HepG2 (cell line): Measurements from ENCODE around the gene DPAGT1. TPM values are rescaled to one million over a fixed set of nuclear protein-coding genes. Genes with fewer than 3 reads are reported as not detected.

ENCODE experiments used
- ATAC-seq: fragments of 200-7000 bp; cut with Tn5 transposase; 3 replicates; pipeline ENCODE4 v1.9.1; 2020; ENCODE audit warnings: mild to moderate bottlenecking, moderate library complexity
- BruUV-seq: library from RNA; stranded (reverse); fragments of 400-500 nt; replicated peaks from 2 replicates; lab custom pipeline; 2021; lab: Mats Ljungman, UMichigan
- CTCF ChIA-PET: fragments of 300-600 bp; formaldehyde crosslinking; extraction: SDS; loops from one replicate; lab custom pipeline; 2021; ENCODE audit warnings: low total read pairs, inconsistent platforms, low intra/inter-chr PET ratio; lab: Yijun Ruan, JAX
- POLR2A ChIA-PET: fragments of 350-600 bp; sonication (Branson Sonifier 250); formaldehyde crosslinking; loops from one replicate; lab custom pipeline; 2020; ENCODE audit warnings: antibody characterized with exemption, inconsistent platforms; lab: Yijun Ruan, JAX
- DNase-seq: peaks from one replicate; pipeline ENCODE4 v3.0.0-alpha.2; 2015; ENCODE audit warnings: low spot score
- FAIRE-seq: peaks from 3 replicates; lab custom pipeline; 2011; peaks lifted over from hg19 to GRCh38; lab: Jason Lieb, UNC
- H2AFZ ChIP-seq: one replicate; pipeline ENCODE4 v1.6.1; 2011; ENCODE audit warnings: low read length, inconsistent platforms
- H3K27ac ChIP-seq: fragments of 300-600 bp; 3 replicates; pipeline ENCODE4 v1.8.0; 2011; ENCODE audit warnings: mixed run types, mild to moderate bottlenecking, mixed read lengths, low read length, inconsistent platforms; ENCODE audit not compliant: insufficient read depth; ENCODE audit errors: extremely low read length
- H3K27me3 ChIP-seq, 2 experiments: fragments of 200-600 bp in 1 of 2; 2 replicates in 1 of 2; 3 replicates in 1 of 2; pipeline versions ENCODE4 v1.6.0 to v1.8.0; 2011; ENCODE audit warnings: low read length in 2 of 2, mild to moderate bottlenecking in 2 of 2, moderate library complexity in 2 of 2, inconsistent platforms in 1 of 2; ENCODE audit not compliant: insufficient read depth in 2 of 2, control insufficient read depth in 1 of 2
- H3K36me3 ChIP-seq, 2 experiments: fragments of 200-600 bp in 1 of 2; replicated peaks in 1 of 2; 2 replicates in 1 of 2; 3 replicates in 1 of 2; pipeline versions ENCODE4 v1.5.1 to v1.8.0; 2011; ENCODE audit warnings: low read length in 2 of 2, inconsistent platforms in 1 of 2; ENCODE audit not compliant: insufficient read depth in 2 of 2, control insufficient read depth in 1 of 2
- H3K4me1 ChIP-seq: 2 replicates; pipeline ENCODE4 v1.5.1; 2012; ENCODE audit warnings: low read length, inconsistent platforms; ENCODE audit not compliant: insufficient read depth
- H3K4me2 ChIP-seq: 2 replicates; pipeline ENCODE4 v1.6.0; 2011; ENCODE audit warnings: low read depth, low read length, inconsistent platforms
- H3K4me3 ChIP-seq, 3 experiments: fragments of 200-600 bp in 1 of 3; sonication (generic), shearing (Covaris generic) in 1 of 3; replicated peaks in 1 of 3; 2 replicates each; pipeline ENCODE4 v1.5.1; 2011 to 2016; ENCODE audit warnings: low read length in 3 of 3, inconsistent platforms in 2 of 3, low read depth in 2 of 3, mild to moderate bottlenecking in 2 of 3, control low read depth in 1 of 3, mixed read lengths in 1 of 3; ENCODE audit not compliant: insufficient read depth in 1 of 3
- H3K79me2 ChIP-seq: one replicate; pipeline ENCODE4 v1.6.1; 2011; ENCODE audit warnings: low read length, inconsistent platforms; ENCODE audit not compliant: insufficient read depth
- H3K9ac ChIP-seq: 2 replicates; pipeline ENCODE4 v1.6.0; 2011; ENCODE audit warnings: mild to moderate bottlenecking, low read depth, low read length, inconsistent platforms; ENCODE audit not compliant: insufficient read depth
- H3K9me3 ChIP-seq: 2 replicates; pipeline ENCODE4 v1.5.1; 2012; ENCODE audit warnings: mild to moderate bottlenecking, low read length
- H4K20me1 ChIP-seq: 2 replicates; pipeline ENCODE4 v1.6.0; 2011; ENCODE audit warnings: inconsistent platforms, mild to moderate bottlenecking, low read length, moderate library complexity; ENCODE audit not compliant: insufficient read depth
- CREB1 ChIP-seq, 2 experiments: fragments of 450-650 bp in 1 of 2; IDR thresholded peaks; 2 replicates each; pipeline ENCODE4 v1.6.1; 2016 to 2017; ENCODE audit warnings: control low read depth in 1 of 2, mild to moderate bottlenecking in 1 of 2, missing compliant biosample characterization in 1 of 2, missing genetic modification characterization in 1 of 2
- HNRNPK ChIP-seq: fragments of 200-400 bp; formaldehyde crosslinking; IDR thresholded peaks from 2 replicates; pipeline ENCODE4 v1.6.1; 2018; ENCODE audit warnings: low read length, low read depth, moderate library complexity, mild to moderate bottlenecking; ENCODE audit not compliant: poor library complexity, severe bottlenecking
- ISX ChIP-seq: sonication (generic); formaldehyde crosslinking; conservative IDR thresholded peaks from 2 replicates; pipeline ENCODE4 v1.5.0; 2020; ENCODE audit warnings: missing genetic modification reagents
- RBAK ChIP-seq: sonication (generic); formaldehyde crosslinking; IDR thresholded peaks from 2 replicates; pipeline ENCODE4 v1.5.1; 2020; ENCODE audit warnings: mild to moderate bottlenecking, missing genetic modification reagents
- SMAD1 ChIP-seq: sonication (generic); formaldehyde crosslinking; IDR thresholded peaks from 2 replicates; pipeline ENCODE4 v1.4.0; 2020; ENCODE audit warnings: missing genetic modification reagents, low read depth, mild to moderate bottlenecking, borderline replicate concordance
- ZNF362 ChIP-seq: sonication (generic); formaldehyde crosslinking; IDR thresholded peaks from 2 replicates; pipeline ENCODE4 v1.4.0; 2020; ENCODE audit warnings: missing genetic modification reagents, mild to moderate bottlenecking, borderline replicate concordance
- ZNF501 ChIP-seq: sonication (generic); formaldehyde crosslinking; IDR thresholded peaks from 2 replicates; pipeline ENCODE4 v1.5.1; 2020; ENCODE audit warnings: mild to moderate bottlenecking, moderate library complexity, missing genetic modification reagents
- ZNF790 ChIP-seq: sonication (generic); formaldehyde crosslinking; IDR thresholded peaks from 2 replicates; pipeline ENCODE4 v1.8.0; 2022; ENCODE audit warnings: missing genetic modification reagents, mild to moderate bottlenecking, borderline replicate concordance
- ZNF83 ChIP-seq: sonication (generic); formaldehyde crosslinking; IDR thresholded peaks from 2 replicates; pipeline ENCODE4 v1.4.0; 2020; ENCODE audit warnings: missing genetic modification reagents, mild to moderate bottlenecking, borderline replicate concordance
- WGBS: methylation state at CpG from one replicate; pipeline ENCODE4 v1.1.6; 2017; ENCODE audit warnings: low lambda C conversion rate; 5-methylcytosine and 5-hydroxymethylcytosine counted together
- in situ Hi-C: cut with HindIII; loops from 2 replicates; pipeline ENCODE4 v1.10.0; 2017; ENCODE audit warnings: low pct_unique_long_range_greater_than_20kb; ENCODE audit not compliant: extremely low pct_ligation_motif_present
- intact Hi-C: fragments of 100-400 bp; cut with micrococcal nuclease; formaldehyde crosslinking; loops from one replicate; pipeline ENCODE4 v1.10.0; 2022; ENCODE audit not compliant: unreplicated experiment
- polyA plus RNA-seq, 8 experiments: library from polyadenylated mRNA; depleted of rRNA in 3 of 8; stranded (reverse) in 7 of 8; unstranded in 1 of 8; fragments of >200 nt; fragmentation: Illumina TruSeq in 4 of 8; extraction: Trizol in 4 of 8; gene quantifications; 2 replicates each; pipeline versions ENCODE4 v1.2.1 to v1.2.3, GENCODE V29; 2011 to 2016; ENCODE audit warnings: low read depth in 4 of 8, missing spikeins in 1 of 8, mixed read lengths in 1 of 8; ENCODE audit not compliant: insufficient read depth in 1 of 8
- total RNA-seq, 5 experiments: library from RNA; depleted of rRNA; stranded (reverse); fragments of >200 nt; fragmentation: Illumina TruSeq; extraction: Trizol; gene quantifications; 2 replicates each; pipeline ENCODE4 v1.2.3, GENCODE V29; 2016; ENCODE audit warnings: low read depth in 1 of 5

The DPAGT1 gene
- total and polyA plus RNA-seq, 2 of the 13 experiments (the other 11 are each of a cell fraction or from before 2014, with no cell fraction given): 37.6 to 70.7 TPM

DNA sequence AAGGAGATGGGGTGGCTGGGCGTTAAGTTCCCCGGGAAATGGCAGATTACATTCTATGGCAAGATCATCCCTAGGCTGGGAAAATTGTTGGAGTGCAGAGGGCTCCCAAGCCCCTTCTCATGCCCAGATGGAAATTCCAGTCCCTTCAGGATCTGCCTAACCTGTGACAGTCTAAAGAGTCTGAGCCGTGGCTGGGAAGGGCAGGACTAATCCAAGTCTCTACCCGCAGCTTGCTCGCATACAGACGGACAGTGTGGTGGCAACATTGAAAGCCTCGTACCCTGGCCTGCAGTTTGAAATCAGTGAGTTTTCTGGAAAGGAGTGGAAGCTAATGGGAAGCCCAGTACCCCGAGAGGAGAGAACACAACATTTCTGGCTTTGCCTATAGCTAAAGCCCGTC lies 13.2 kb downstream of the DPAGT1 start:
- no peak overlapping the region for H3K27ac ChIP-seq
- H3K4me3 ChIP-seq: no peak overlapping the region
- H3K4me2 ChIP-seq: no peak overlapping the region
- FAIRE-seq (no peak), ATAC-seq (no peak)
- peaks cover 55% of the 10 kb centered on the region for H3K4me1 ChIP-seq
- intact Hi-C loops: no loop called here
- CTCF ChIA-PET: no interaction called here
- H3K79me2 ChIP-seq: peaks cover 26% of the 10 kb centered on the region
- H2AFZ ChIP-seq: no peak overlapping the region
- no peaks in the 10 kb centered on the region; a peak in 1 of 5 replicates for H3K27me3 ChIP-seq
- TF ChIP-seq HNRNPK: no peak
- TF ChIP-seq ZNF83: no peak
- TF ChIP-seq CREB1 (IDR thresholded peaks at IDR 0.05): no peak
- no peak for TF ChIP-seq CREB1 (CRISPR knock-in tag; IDR thresholded peaks at IDR 0.05)
- TF ChIP-seq RBAK (CRISPR knock-in tag): no peak
- TF ChIP-seq SMAD1 (CRISPR knock-in tag): no peak
- TF ChIP-seq ZNF501 (CRISPR knock-in tag): no peak
- no peak for TF ChIP-seq ZNF790 (CRISPR knock-in tag)
- no peak for TF ChIP-seq ZNF362 (CRISPR knock-in tag)
- TF ChIP-seq ISX (CRISPR knock-in tag): no peak
- TF ChIP-seq, all 625 proteins: peak for 0
- Histone ChIP-seq H4K20me1 (peaks cover 7% of the 10 kb centered on the region), H3K36me3 (peaks cover 0 to 17% of the 10 kb centered on the region in 2 experiments; a peak in 4 of 5 replicates), H3K9me3 (no peaks in the 10 kb centered on the region), H3K9ac (no peak overlapping the region)
- 96% methylated on average over 4 of the region's 9 CpGs for WGBS
- in situ Hi-C loops: no loop called here
- POLR2A ChIA-PET: interaction anchor here (2.0 kb wide), 1 partner anchor 21 kb away, joined by 5 read pairs; the partner anchor contains the start of gene VPS11
- DNase-seq: no peak
- no TSS peak for BruUV-seq
